Common myeloid progenitor, CD34-positive (primary cell): ENCODE results near the gene PNPLA3.

Experiments
- CTCF ChIA-PET: fragments of 350-600 bp; sonication (Branson Sonifier 250); formaldehyde crosslinking; loops from one replicate; lab custom pipeline; 2021; ENCODE audit warnings: antibody characterized with exemption; lab: Charles Lee
- POLR2A ChIA-PET: fragments of 350-600 bp; sonication (Branson Sonifier 250); formaldehyde crosslinking; loops from one replicate; lab custom pipeline; 2021; ENCODE audit warnings: antibody characterized with exemption; lab: Charles Lee
- DNase-seq, 3 donors: peaks; one replicate each; pipeline versions ENCODE4 v3.0.0 to v3.0.0-alpha.2; 2013
- H3K27ac ChIP-seq, 2 experiments: 1 replicate in 1 of 2; 2 replicates in 1 of 2; pipeline ENCODE4 v1.7.0; 2013; ENCODE audit warnings: inconsistent platforms in 2 of 2, low read length in 2 of 2, mild to moderate bottlenecking in 2 of 2, low read depth in 1 of 2, moderate library complexity in 1 of 2; ENCODE audit not compliant: severe bottlenecking in 2 of 2, insufficient read depth in 1 of 2, poor library complexity in 1 of 2
- H3K27me3 ChIP-seq, 5 experiments: replicated peaks in 2 of 5; 1 replicate in 3 of 5; 2 replicates in 2 of 5; pipeline versions ENCODE4 v1.6.1 to v1.7.0; 2013; ENCODE audit warnings: low read length in 4 of 5, mild to moderate bottlenecking in 2 of 5, moderate library complexity in 2 of 5, inconsistent platforms in 1 of 5; ENCODE audit not compliant: insufficient read depth in 5 of 5, control insufficient read depth in 4 of 5
- H3K36me3 ChIP-seq, 4 experiments: 1 replicate in 2 of 4; 2 replicates in 2 of 4; pipeline versions ENCODE4 v1.6.1 to v1.7.0; 2013; ENCODE audit warnings: low read length in 3 of 4, control low read depth in 1 of 4, mild to moderate bottlenecking in 1 of 4; ENCODE audit not compliant: control insufficient read depth in 4 of 4, insufficient read depth in 4 of 4
- H3K4me1 ChIP-seq, 4 experiments: 1 replicate in 3 of 4; 2 replicates in 1 of 4; pipeline versions ENCODE4 v1.6.1 to v1.7.1; 2013; ENCODE audit warnings: low read length in 3 of 4, mild to moderate bottlenecking in 3 of 4, control low read depth in 1 of 4, inconsistent platforms in 1 of 4, moderate library complexity in 1 of 4; ENCODE audit not compliant: control insufficient read depth in 4 of 4, insufficient read depth in 4 of 4; ENCODE audit errors: control extremely low read depth in 1 of 4
- H3K4me3 ChIP-seq, 7 experiments: 1 replicate in 4 of 7; 2 replicates in 3 of 7; pipeline versions ENCODE4 v1.5.1 to v1.7.0; 2013; ENCODE audit warnings: mild to moderate bottlenecking in 7 of 7, low read length in 6 of 7, moderate library complexity in 6 of 7, inconsistent platforms in 2 of 7, low read depth in 2 of 7, control low read depth in 1 of 7; ENCODE audit not compliant: insufficient read depth in 4 of 7, control insufficient read depth in 1 of 7; ENCODE audit errors: extremely low read depth in 1 of 7
- H3K9me3 ChIP-seq, 5 experiments: 1 replicate in 4 of 5; 2 replicates in 1 of 5; pipeline versions ENCODE4 v1.6.1 to v1.7.1; 2013; ENCODE audit warnings: low read length in 4 of 5, mild to moderate bottlenecking in 2 of 5, inconsistent platforms in 1 of 5, low read depth in 1 of 5, moderate library complexity in 1 of 5; ENCODE audit not compliant: control insufficient read depth in 4 of 5, insufficient read depth in 2 of 5; ENCODE audit errors: control extremely low read depth in 1 of 5
- WGBS: methylation state at CpG from one replicate; pipeline ENCODE4 v1.1.5; 2013; ENCODE audit not compliant: insufficient coverage; 5-methylcytosine and 5-hydroxymethylcytosine counted together

PNPLA3 gene

GRCh38 chr22:43905681-43906080, 17.9 kb upstream of the PNPLA3 start:
- no peak overlapping the region for H3K27ac ChIP-seq
- POLR2A ChIA-PET, result interaction anchor here (0.6 kb wide), 1 partner anchor 865 kb away, joined by 5 read pairs; no protein-coding TSS in a partner anchor
- WGBS, result 73% methylated on average over 5 of the region's 7 CpGs
- no peak for DNase-seq
- no peaks in the 10 kb centered on the region for H3K4me1 ChIP-seq
- H3K4me3 ChIP-seq, result no peak overlapping the region
- H3K36me3 ChIP-seq, result no peaks in the 10 kb centered on the region
- H3K9me3 ChIP-seq, result no peaks in the 10 kb centered on the region
- H3K27me3 ChIP-seq, result peaks cover 0 to 27% (median 2%) of the 10 kb centered on the region in 5 experiments
- CTCF ChIA-PET, result interaction anchor here (1.1 to 1.9 kb wide), 2 partner anchors 23 to 46 kb away, joined by 3 to 5 read pairs; no protein-coding TSS in a partner anchor

- no peak for DNase-seq
- Histone ChIP-seq H3K4me1 (no peaks in the 10 kb centered on the region), H3K27ac (no peak overlapping the region), H3K36me3 (no peaks in the 10 kb centered on the region), H3K4me3 (no peak overlapping the region), H3K9me3 (no peaks in the 10 kb centered on the region), H3K27me3 (peaks cover 0 to 38% (median 6%) of the 10 kb centered on the region in 5 experiments)
- 91% methylated on average over 1 of the region's 1 CpG for WGBS
- POLR2A ChIA-PET, result no interaction called here
- CTCF ChIA-PET, result no interaction called here
Measured at GRCh38 chr22:43909708-43910107, 13.9 kb upstream of the PNPLA3 start.

- Histone ChIP-seq H3K9me3 (no peaks in the 10 kb centered on the region), H3K36me3 (no peaks in the 10 kb centered on the region), H3K27me3 (peaks cover 0 to 38% (median 7%) of the 10 kb centered on the region in 5 experiments), H3K4me1 (no peaks in the 10 kb centered on the region), H3K27ac (no peak overlapping the region), H3K4me3 (no peak overlapping the region)
- 78% methylated on average over 4 of the region's 6 CpGs for WGBS
- no peak for DNase-seq
- ChIA-PET POLR2A (no interaction called here), CTCF (no interaction called here)
Measured at GRCh38 chr22:43910178-43910695, 13.4 kb upstream of the PNPLA3 start.

- Histone ChIP-seq H3K9me3 (no peaks in the 10 kb centered on the region), H3K4me1 (no peaks in the 10 kb centered on the region), H3K4me3 (no peak overlapping the region), H3K27ac (no peak overlapping the region), H3K36me3 (no peaks in the 10 kb centered on the region), H3K27me3 (peaks cover 0 to 36% (median 7%) of the 10 kb centered on the region in 5 experiments)
- no peak for DNase-seq
- ChIA-PET CTCF (no interaction called here), POLR2A (no interaction called here)
- 25% methylated on average over 4 of the region's 4 CpGs for WGBS
Measured at GRCh38 chr22:43911351-43911750, 12.3 kb upstream of the PNPLA3 start.

GRCh38 chr22:43917521-43917920, 6.1 kb upstream of the PNPLA3 start:
- ChIA-PET CTCF (no interaction called here), POLR2A (no interaction called here)
- H3K36me3 ChIP-seq, result no peaks in the 10 kb centered on the region
- no peak for DNase-seq
- no peaks in the 10 kb centered on the region for H3K9me3 ChIP-seq
- H3K27ac ChIP-seq, result no peak overlapping the region
- no peak overlapping the region for H3K4me3 ChIP-seq
- peaks cover 0 to 1% (median 0%) of the 10 kb centered on the region in 4 experiments for H3K4me1 ChIP-seq
- H3K27me3 ChIP-seq, result peaks cover 0 to 14% (median 6%) of the 10 kb centered on the region in 5 experiments
- WGBS, result 64% methylated on average over 6 of the region's 6 CpGs

- Histone ChIP-seq H3K36me3 (no peaks in the 10 kb centered on the region), H3K9me3 (no peaks in the 10 kb centered on the region), H3K4me3 (no peak overlapping the region), H3K4me1 (peaks cover 0 to 14% (median 12%) of the 10 kb centered on the region in 4 experiments), H3K27me3 (peaks cover 0 to 22% (median 6%) of the 10 kb centered on the region in 5 experiments), H3K27ac (no peak overlapping the region)
- DNase-seq, result no peak
- POLR2A ChIA-PET, result no interaction called here
- WGBS, result 87% methylated on average over 13 of the region's 16 CpGs
- CTCF ChIA-PET, result no interaction called here
Measured at GRCh38 chr22:43919106-43919973, 4.3 kb upstream of the PNPLA3 start.

- ChIA-PET CTCF (interaction anchor here (1.6 kb wide), 1 partner anchor 24 kb away, joined by 4 read pairs; no protein-coding TSS in a partner anchor), POLR2A (interaction anchor here (0.9 kb wide), 1 partner anchor 1577 kb away, joined by 3 read pairs; no protein-coding TSS in a partner anchor)
- 88% methylated on average over 4 of the region's 4 CpGs for WGBS
- no peak overlapping the region for H3K27ac ChIP-seq
- H3K36me3 ChIP-seq, result no peaks in the 10 kb centered on the region
- H3K27me3 ChIP-seq, result peaks cover 0 to 40% (median 9%) of the 10 kb centered on the region in 5 experiments
- peaks cover 0 to 18% (median 12%) of the 10 kb centered on the region in 4 experiments for H3K4me1 ChIP-seq
- no peak overlapping the region for H3K4me3 ChIP-seq
- DNase-seq, result no peak
- H3K9me3 ChIP-seq, result no peaks in the 10 kb centered on the region
Measured at GRCh38 chr22:43921370-43921769, 2.2 kb upstream of the PNPLA3 start.
